Osteocyte (in vitro differentiated cells): ENCODE results near the gene NAT16. TPM values are rescaled to one million over a fixed set of nuclear protein-coding genes. Genes with fewer than 3 reads are reported as not detected.

ENCODE experiments used
- DNase-seq: peaks from one replicate; pipeline ENCODE4 v3.0.0; 2021; ENCODE audit warnings: mixed read lengths; ENCODE audit not compliant: unreplicated experiment; ENCODE audit errors: extremely low spot score
- H3K27ac Mint-ChIP-seq: one replicate; pipeline ENCODE4 v1.8.0; 2021; ENCODE audit warnings: mild to moderate bottlenecking, mixed read lengths; ENCODE audit not compliant: unreplicated experiment
- H3K27me3 Mint-ChIP-seq: one replicate; pipeline ENCODE4 v1.8.0; 2021; ENCODE audit warnings: mixed read lengths; ENCODE audit not compliant: unreplicated experiment
- H3K36me3 Mint-ChIP-seq: one replicate; pipeline ENCODE4 v1.8.0; 2021; ENCODE audit warnings: mixed read lengths; ENCODE audit not compliant: unreplicated experiment
- H3K4me1 Mint-ChIP-seq: one replicate; pipeline ENCODE4 v1.8.0; 2021; ENCODE audit warnings: mixed read lengths; ENCODE audit not compliant: unreplicated experiment
- H3K4me3 Mint-ChIP-seq: one replicate; pipeline ENCODE4 v1.8.0; 2021; ENCODE audit warnings: mild to moderate bottlenecking, moderate library complexity, mixed read lengths; ENCODE audit not compliant: unreplicated experiment
- H3K9me3 Mint-ChIP-seq: one replicate; pipeline ENCODE4 v1.8.0; 2021; ENCODE audit warnings: mixed read lengths; ENCODE audit not compliant: unreplicated experiment
- total RNA-seq: library from RNA; stranded (reverse); gene quantifications from 2 replicates; pipeline ENCODE4 v1.2.1, GENCODE V29; 2021
- TF ChIP-seq, protein P1 (sequence below): fragments of 200-600 bp; sonication (generic); IDR thresholded peaks from 2 replicates; pipeline ENCODE4 v1.5.0; 2021; ENCODE audit warnings: antibody characterized with exemption, mild to moderate bottlenecking, moderate library complexity

The NAT16 gene
- total RNA-seq, 1 donor from 2014 or later = 0.16 TPM

DNA sequence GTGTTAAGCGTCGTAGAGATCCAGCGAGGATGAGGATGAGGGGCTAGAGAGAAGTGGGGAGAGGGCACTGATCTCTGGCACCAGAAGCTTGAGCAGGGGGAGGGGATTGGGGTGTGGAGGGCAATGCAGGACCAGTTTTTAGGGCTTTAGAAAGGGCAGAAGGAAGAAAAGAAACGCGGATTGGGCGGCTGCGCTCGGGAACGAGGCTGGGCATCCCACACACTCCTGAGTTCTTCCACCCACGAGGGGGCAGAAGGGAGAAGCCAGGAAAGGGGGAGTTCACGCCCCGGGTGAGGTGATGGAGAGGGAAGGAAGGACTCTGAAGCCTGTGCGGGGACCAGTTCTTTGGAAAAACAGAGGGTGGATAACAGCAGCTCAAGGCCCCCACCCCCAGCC is 8.7 kb downstream of the NAT16 start:
- H3K9me3 Mint-ChIP-seq = no peaks in the 10 kb centered on the region
- peaks cover 79% of the 10 kb centered on the region for H3K27me3 Mint-ChIP-seq
- H3K4me3 Mint-ChIP-seq = peak overlapping the region; percentile 40
- TF ChIP-seq, protein P1, sequence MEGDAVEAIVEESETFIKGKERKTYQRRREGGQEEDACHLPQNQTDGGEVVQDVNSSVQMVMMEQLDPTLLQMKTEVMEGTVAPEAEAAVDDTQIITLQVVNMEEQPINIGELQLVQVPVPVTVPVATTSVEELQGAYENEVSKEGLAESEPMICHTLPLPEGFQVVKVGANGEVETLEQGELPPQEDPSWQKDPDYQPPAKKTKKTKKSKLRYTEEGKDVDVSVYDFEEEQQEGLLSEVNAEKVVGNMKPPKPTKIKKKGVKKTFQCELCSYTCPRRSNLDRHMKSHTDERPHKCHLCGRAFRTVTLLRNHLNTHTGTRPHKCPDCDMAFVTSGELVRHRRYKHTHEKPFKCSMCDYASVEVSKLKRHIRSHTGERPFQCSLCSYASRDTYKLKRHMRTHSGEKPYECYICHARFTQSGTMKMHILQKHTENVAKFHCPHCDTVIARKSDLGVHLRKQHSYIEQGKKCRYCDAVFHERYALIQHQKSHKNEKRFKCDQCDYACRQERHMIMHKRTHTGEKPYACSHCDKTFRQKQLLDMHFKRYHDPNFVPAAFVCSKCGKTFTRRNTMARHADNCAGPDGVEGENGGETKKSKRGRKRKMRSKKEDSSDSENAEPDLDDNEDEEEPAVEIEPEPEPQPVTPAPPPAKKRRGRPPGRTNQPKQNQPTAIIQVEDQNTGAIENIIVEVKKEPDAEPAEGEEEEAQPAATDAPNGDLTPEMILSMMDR = peak; percentile 30
- H3K27ac Mint-ChIP-seq = no peak overlapping the region
- DNase-seq = no peak
- peaks cover 41% of the 10 kb centered on the region for H3K4me1 Mint-ChIP-seq
- H3K36me3 Mint-ChIP-seq = no peaks in the 10 kb centered on the region

- TF ChIP-seq, protein P1 = no peak
- DNase-seq = no peak
- H3K27ac Mint-ChIP-seq = no peak overlapping the region
- peak overlapping the region; percentile 39 for H3K4me3 Mint-ChIP-seq
- H3K4me1 Mint-ChIP-seq = peaks cover 46% of the 10 kb centered on the region
- peaks cover 80% of the 10 kb centered on the region for H3K27me3 Mint-ChIP-seq
- no peaks in the 10 kb centered on the region for H3K9me3 Mint-ChIP-seq
- H3K36me3 Mint-ChIP-seq = no peaks in the 10 kb centered on the region
Observed at GRCh38 chr7:101170617-101171441, 9.3 kb downstream of the NAT16 start.

DNA sequence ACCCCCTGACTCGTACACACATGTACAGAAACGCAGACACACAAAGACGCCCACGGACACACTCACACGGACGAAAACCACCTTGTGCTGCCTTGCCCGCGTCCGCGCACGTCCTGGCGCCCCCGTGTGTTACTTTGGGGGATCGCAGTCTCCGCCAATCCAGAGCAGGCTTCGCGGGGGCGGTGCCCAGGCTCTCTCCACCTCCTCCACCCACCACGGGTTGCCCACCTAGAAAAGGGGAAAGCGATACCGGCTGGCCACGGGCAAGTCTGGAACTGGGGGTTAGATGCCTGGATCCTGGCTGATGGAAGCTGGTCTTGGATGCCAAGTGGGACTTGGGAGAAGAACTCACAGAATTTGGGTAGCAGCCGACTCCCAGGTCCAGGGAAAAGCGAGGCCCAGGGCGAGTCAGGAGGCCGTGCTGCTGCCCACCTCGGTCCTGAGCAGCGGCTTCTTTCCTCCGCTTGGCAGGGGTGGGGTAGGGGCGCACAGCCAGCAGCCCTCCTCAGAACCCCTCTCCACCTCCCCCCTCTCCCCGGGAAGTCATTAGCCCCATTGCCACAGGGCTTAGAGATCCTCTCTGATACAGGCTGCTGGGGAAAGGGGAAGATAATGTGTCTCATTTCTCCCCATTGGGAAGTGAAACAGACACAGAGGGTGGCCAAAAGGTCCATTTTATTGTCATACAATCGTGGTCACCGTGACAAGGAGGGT is 10.1 kb downstream of the NAT16 start:
- no peaks in the 10 kb centered on the region for H3K36me3 Mint-ChIP-seq
- no peak overlapping the region for H3K4me3 Mint-ChIP-seq
- TF ChIP-seq, protein P1 = peak; percentile 90
- peaks cover 53% of the 10 kb centered on the region for H3K4me1 Mint-ChIP-seq
- peaks cover 78% of the 10 kb centered on the region for H3K27me3 Mint-ChIP-seq
- no peak overlapping the region for H3K27ac Mint-ChIP-seq
- H3K9me3 Mint-ChIP-seq = no peaks in the 10 kb centered on the region
- DNase-seq = peak; percentile 93

DNA sequence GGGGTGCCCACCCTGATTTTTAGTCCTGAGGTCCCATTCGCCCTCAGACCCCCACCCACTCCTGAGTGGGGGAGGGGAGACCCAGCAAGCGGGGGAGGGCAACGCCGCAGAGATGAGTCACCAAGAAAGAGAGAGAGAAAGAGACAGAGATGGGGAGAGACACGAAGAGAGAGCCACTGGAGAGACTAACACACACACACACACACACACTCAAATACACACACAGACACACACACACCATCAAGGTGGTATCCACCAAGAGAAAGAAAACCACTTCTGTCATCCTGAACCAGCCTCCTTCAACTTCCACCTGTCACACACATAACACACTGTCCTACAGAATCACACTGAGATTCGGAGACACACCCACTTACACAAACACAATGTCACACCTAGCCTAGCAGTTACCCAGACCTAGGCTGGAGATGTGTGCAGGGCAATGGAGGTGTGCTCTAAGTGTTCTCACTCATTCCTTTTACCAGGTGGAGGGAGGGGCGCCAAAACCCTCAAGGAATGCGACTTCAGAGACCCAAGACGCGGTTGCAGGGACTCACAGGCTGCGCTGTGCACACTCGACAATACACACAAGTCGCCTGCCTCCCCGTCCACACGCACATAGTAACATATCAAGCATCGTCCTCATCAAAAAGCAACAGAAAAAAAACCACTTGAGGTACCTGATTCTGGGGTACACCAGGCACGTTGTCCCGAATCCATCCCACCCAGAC is 10.8 kb downstream of the NAT16 start:
- Mint-ChIP-seq H3K36me3 (no peaks in the 10 kb centered on the region), H3K27me3 (peaks cover 78% of the 10 kb centered on the region)

More for the DNA sequence above, 10.8 kb downstream of the NAT16 start:
- Mint-ChIP-seq H3K27ac (no peak overlapping the region), H3K9me3 (no peaks in the 10 kb centered on the region), H3K4me1 (peaks cover 60% of the 10 kb centered on the region), H3K4me3 (no peak overlapping the region)
- no peak for DNase-seq
- TF ChIP-seq, protein P1 = no peak
